ENCODE measurements around the gene FTSJ1. TPM values are rescaled to one million over a fixed set of nuclear protein-coding genes. Genes with fewer than 3 reads are reported as not detected.
A peak's percentile ranks its signal among the peaks of the same experiment; 100 is the strongest.

The FTSJ1 gene
- total RNA-seq, 4 donors from 2014 or later = 12.5 to 67.7 (median 26.4) TPM

DNA sequence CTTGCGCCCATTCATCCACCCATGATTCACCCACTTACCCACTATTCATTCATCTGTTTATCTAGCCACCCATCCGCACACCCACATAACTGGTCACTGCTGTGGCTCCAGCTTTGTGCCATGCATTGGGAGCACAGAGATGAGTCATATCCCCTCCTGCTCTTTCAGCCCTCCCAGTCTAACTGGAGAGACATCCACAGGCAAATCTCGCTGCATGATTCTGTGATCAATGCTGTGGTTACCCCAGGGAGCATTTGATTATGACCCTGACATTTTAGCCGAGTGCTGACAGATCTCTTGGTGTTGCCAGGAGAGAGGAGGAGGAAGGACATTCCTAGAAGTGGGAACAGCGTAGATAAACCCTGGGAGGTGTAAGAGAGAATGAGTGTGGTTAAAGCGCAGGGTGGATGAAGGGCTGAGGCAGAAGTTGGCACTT, 22.4 kb downstream of the FTSJ1 start:
- DNase-seq = no peak
- no peaks in the 10 kb centered on the region for H3K4me1 ChIP-seq
- H3K36me3 ChIP-seq = no peaks in the 10 kb centered on the region
- no peaks in the 10 kb centered on the region for H3K9me3 ChIP-seq
- TF ChIP-seq, protein P1, sequence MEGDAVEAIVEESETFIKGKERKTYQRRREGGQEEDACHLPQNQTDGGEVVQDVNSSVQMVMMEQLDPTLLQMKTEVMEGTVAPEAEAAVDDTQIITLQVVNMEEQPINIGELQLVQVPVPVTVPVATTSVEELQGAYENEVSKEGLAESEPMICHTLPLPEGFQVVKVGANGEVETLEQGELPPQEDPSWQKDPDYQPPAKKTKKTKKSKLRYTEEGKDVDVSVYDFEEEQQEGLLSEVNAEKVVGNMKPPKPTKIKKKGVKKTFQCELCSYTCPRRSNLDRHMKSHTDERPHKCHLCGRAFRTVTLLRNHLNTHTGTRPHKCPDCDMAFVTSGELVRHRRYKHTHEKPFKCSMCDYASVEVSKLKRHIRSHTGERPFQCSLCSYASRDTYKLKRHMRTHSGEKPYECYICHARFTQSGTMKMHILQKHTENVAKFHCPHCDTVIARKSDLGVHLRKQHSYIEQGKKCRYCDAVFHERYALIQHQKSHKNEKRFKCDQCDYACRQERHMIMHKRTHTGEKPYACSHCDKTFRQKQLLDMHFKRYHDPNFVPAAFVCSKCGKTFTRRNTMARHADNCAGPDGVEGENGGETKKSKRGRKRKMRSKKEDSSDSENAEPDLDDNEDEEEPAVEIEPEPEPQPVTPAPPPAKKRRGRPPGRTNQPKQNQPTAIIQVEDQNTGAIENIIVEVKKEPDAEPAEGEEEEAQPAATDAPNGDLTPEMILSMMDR (IDR thresholded peaks at IDR 0.05) = no peak
- no peak for TF ChIP-seq POLR2A (IDR thresholded peaks at IDR 0.05)
- no peak overlapping the region for H3K27ac ChIP-seq
- H3K4me3 ChIP-seq = no peak overlapping the region
- no peaks in the 10 kb centered on the region for H3K27me3 ChIP-seq

DNA sequence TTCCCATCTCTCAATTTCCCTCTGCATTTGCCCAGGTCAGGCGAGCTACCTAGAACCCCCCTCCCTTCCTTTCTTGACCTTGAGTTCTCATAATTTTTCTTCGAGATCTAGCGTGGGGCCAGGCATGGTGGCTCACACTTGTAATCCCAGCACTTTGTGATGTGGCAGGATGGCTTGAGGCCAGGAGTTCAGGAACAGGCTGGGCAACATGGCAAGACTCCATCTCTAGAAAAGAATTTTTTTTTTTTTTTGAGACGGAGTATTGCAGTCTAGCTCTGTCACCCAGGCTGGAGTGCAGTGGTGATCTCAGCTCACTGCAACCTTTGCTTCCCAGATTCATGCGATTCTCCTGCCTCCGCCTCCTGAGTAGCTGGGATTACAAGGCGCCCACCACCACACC, 28.3 kb downstream of the FTSJ1 start:
- Histone ChIP-seq H3K27ac (no peak overlapping the region), H3K4me1 (no peaks in the 10 kb centered on the region), H3K4me3 (no peak overlapping the region), H3K36me3 (no peaks in the 10 kb centered on the region), H3K27me3 (no peaks in the 10 kb centered on the region), H3K9me3 (no peaks in the 10 kb centered on the region)
- TF ChIP-seq, protein P1 (IDR thresholded peaks at IDR 0.05) = no peak
- no peak for TF ChIP-seq POLR2A (IDR thresholded peaks at IDR 0.05)
- DNase-seq = no peak

DNA sequence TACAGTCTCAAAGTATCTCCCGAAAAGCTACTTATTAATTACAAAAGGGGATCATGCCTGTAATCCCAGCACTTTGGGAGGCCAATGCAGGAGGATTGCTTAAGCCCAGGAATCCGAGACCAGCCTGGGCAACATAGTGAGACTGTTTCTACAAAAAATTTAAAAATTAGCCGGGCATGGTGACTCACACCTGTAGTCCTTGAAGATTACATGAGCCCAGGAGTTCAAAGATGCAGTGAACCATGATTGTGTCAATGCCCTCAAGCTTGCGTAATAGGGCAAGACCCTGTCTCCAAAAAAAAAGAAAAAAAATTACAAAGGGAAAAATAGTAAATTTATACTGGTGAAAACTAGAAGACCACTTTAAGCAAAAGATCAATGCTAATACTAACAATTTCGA, 29.5 kb downstream of the FTSJ1 start:
- no peak overlapping the region for H3K4me3 ChIP-seq
- H3K27ac ChIP-seq = no peak overlapping the region
- no peaks in the 10 kb centered on the region for H3K36me3 ChIP-seq
- DNase-seq = no peak
- no peaks in the 10 kb centered on the region for H3K27me3 ChIP-seq
- H3K9me3 ChIP-seq = no peaks in the 10 kb centered on the region
- TF ChIP-seq POLR2A (IDR thresholded peaks at IDR 0.05) = no peak
- TF ChIP-seq, protein P1 (IDR thresholded peaks at IDR 0.05) = no peak
- H3K4me1 ChIP-seq = peaks cover 0 to 5% (median 0%) of the 10 kb centered on the region in 4 donors

DNA sequence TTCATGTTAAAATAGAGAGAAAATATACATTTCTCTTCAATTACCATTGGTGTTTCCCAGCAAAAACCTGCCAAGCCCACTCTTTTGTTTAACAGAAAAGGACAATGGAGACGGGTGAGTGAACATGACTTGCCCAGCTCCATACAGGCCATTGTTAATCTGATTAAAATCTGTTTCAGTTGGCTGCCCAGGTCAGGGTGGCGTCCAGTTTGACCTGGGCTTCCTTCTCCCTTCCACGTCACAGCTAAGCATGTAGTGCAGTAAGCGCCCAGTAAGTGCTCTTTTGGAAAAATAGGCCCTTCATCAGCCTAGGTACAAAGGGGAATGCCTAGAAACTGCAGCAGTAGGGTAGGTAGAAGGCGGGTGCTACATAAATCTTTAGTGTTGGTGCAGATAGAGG, 31.2 kb downstream of the FTSJ1 start:
- Histone ChIP-seq H3K9me3 (no peaks in the 10 kb centered on the region), H3K27me3 (no peaks in the 10 kb centered on the region), H3K27ac (no peak overlapping the region), H3K4me1 (peaks cover 0 to 5% (median 0%) of the 10 kb centered on the region in 4 donors), H3K4me3 (no peak overlapping the region), H3K36me3 (no peaks in the 10 kb centered on the region)
- no peak for DNase-seq
- TF ChIP-seq POLR2A (IDR thresholded peaks at IDR 0.05) = no peak
- TF ChIP-seq, protein P1 (IDR thresholded peaks at IDR 0.05) = no peak

DNA sequence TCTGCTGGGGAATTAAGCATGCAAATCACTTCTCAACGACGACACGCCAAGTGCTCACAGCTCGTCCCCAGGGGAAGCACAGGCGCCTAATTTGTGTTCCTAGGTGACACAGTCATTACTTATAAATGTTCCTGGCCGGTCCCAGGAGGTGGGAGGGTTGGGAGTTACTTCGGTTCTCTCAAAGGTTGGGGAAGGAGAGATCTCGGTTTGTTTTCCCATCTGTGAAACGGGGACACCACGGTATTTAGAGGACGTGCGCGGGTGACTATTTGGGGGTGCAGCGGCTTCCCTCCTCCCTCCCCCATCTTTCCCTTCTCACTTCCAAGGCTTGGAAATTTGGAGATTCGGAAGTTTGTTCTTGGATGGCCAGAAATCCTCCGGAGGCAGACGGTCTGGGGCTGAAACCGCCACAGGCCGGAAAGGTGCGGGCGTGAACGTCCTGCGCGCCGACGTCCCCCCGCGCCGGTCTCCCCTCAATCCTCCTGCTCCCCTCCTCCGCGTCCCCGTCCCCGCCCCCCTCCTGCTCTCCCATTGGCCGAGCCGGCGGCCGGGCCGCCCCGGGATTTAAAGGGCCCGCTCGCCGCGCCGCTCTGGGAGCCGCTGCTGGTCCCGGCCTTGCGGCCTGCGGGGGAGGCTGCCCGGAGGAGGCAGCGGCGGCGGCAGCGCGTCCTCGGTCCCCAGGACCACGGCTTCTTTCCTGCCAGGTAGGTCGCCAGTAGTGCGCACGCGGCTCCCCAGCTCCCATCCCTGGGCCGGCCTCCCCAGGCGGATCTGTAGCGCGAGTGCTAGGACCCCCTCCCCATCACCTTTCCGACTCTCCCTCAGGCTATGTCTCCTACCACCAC, 32.6 kb downstream of the FTSJ1 start, which contains the start of gene PORCN:
Gene PORCN, plus strand, starts transcription at position 593 of the 845 bp plus-strand sequence. CDS start 829 bp downstream, outside the sequence.
- TF ChIP-seq POLR2A (IDR thresholded peaks at IDR 0.05) = peak; percentile 31 to 36
- TF ChIP-seq, protein P1 (IDR thresholded peaks at IDR 0.05) = no peak
- Histone ChIP-seq H3K4me3 (peak within 1 kb of the TSS; percentile 57 to 70 (median 64)), H3K9me3 (no peaks in the 10 kb centered on the region)

More for the DNA sequence above, 32.6 kb downstream of the FTSJ1 start, which contains the start of gene PORCN:
- DNase-seq = peak; percentile 80 to 92 (median 86)
- no peaks in the 10 kb centered on the region for H3K27me3 ChIP-seq
- no peaks in the 10 kb centered on the region for H3K36me3 ChIP-seq
- H3K27ac ChIP-seq = peak within 1 kb of the TSS; percentile 72 to 78 (median 76)
- peaks cover 0 to 5% (median 0%) of the 10 kb centered on the region in 4 donors for H3K4me1 ChIP-seq

Measured in Peyer's patch (tissue), 4 donors.